Fibroblast of the aortic adventitia (primary cell): ENCODE data around the gene GPATCH2. TPM values are rescaled to one million over a fixed set of nuclear protein-coding genes. Genes with fewer than 3 reads are reported as not detected.

Experiments
- DNase-seq: peaks from one replicate; pipeline ENCODE4 v3.0.0-alpha.2; 2010; ENCODE audit warnings: low read depth
- H3K4me3 ChIP-seq: 2 replicates; pipeline ENCODE4 v1.5.1; 2011; ENCODE audit warnings: low read depth, mild to moderate bottlenecking, control low read depth, low read length, moderate library complexity
- total RNA-seq: library from RNA; depleted of rRNA; stranded (reverse); fragments of >200 nt; gene quantifications from 2 replicates; pipeline ENCODE4 v1.2.3, GENCODE V29; 2012; ENCODE audit warnings: low replicate concordance
- TF ChIP-seq, protein P1 (sequence below): IDR thresholded peaks from 2 replicates; pipeline ENCODE4 v1.5.1; 2011; ENCODE audit warnings: mild to moderate bottlenecking, low read length, control low read depth, inconsistent platforms; ENCODE audit not compliant: insufficient read depth

The GPATCH2 gene
- total RNA-seq, 1 donor: 23.6 TPM

- no peak overlapping the region for H3K4me3 ChIP-seq
- no peak for DNase-seq
- TF ChIP-seq, protein P1, sequence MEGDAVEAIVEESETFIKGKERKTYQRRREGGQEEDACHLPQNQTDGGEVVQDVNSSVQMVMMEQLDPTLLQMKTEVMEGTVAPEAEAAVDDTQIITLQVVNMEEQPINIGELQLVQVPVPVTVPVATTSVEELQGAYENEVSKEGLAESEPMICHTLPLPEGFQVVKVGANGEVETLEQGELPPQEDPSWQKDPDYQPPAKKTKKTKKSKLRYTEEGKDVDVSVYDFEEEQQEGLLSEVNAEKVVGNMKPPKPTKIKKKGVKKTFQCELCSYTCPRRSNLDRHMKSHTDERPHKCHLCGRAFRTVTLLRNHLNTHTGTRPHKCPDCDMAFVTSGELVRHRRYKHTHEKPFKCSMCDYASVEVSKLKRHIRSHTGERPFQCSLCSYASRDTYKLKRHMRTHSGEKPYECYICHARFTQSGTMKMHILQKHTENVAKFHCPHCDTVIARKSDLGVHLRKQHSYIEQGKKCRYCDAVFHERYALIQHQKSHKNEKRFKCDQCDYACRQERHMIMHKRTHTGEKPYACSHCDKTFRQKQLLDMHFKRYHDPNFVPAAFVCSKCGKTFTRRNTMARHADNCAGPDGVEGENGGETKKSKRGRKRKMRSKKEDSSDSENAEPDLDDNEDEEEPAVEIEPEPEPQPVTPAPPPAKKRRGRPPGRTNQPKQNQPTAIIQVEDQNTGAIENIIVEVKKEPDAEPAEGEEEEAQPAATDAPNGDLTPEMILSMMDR: no peak
These were observed 66.1 kb downstream of the GPATCH2 start for GRCh38 chr1:217564833-217565232.

- TF ChIP-seq, protein P1: no peak
- DNase-seq: no peak
- H3K4me3 ChIP-seq: no peak overlapping the region
These were observed 66.7 kb downstream of the GPATCH2 start for GRCh38 chr1:217564207-217564606.

- no peak for DNase-seq
- H3K4me3 ChIP-seq: no peak overlapping the region
- TF ChIP-seq, protein P1: no peak
These were observed 67.7 kb downstream of the GPATCH2 start for GRCh38 chr1:217563179-217563578.

DNA sequence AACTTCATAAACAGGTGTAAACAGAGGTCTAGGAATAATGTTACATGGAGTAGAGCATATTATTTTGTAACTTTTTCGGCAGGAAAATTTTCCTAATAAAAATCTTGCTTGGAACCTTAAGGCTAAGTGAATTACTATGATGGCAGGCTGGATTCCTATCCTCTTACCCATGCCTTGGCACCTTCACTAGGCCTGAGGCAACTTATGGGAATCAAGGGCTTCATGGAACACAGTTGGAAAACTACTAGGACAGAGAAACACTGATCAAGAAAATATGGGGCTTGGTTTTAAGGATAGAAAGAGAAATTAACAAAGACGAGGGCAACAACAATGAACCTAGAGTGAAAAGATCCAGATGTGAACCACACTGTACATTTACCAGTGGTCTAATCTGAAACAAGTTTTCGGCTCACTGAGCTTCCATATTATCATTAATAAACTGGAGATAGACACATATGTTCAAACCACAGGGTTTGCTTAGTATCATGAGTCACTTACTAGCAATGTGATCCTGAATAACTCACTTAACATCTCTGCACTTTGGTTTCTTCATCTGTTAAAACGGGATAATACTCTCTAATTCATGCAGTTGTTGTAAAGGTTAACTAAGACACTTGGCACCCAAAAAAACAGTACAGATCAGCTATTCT is 68.5 kb downstream of the GPATCH2 start:
- no peak overlapping the region for H3K4me3 ChIP-seq
- TF ChIP-seq, protein P1: no peak
- peak; percentile 88 for DNase-seq

- no peak for DNase-seq
- TF ChIP-seq, protein P1: no peak
- H3K4me3 ChIP-seq: no peak overlapping the region
These were observed 69.4 kb downstream of the GPATCH2 start for GRCh38 chr1:217561446-217561845.

- TF ChIP-seq, protein P1: no peak
- no peak overlapping the region for H3K4me3 ChIP-seq
- no peak for DNase-seq
These were observed 76.0 kb downstream of the GPATCH2 start for GRCh38 chr1:217554849-217555248.
